Activated naive CD4-positive, alpha-beta T cell treated with Interleukin-2 at 50 U/mL for 16 hours (primary cell): ENCODE measurements around the gene FXR2.

Experiments
- DNase-seq: peaks from one replicate; pipeline ENCODE4 v3.0.0-alpha.2; 2020

The FXR2 gene

DNA sequence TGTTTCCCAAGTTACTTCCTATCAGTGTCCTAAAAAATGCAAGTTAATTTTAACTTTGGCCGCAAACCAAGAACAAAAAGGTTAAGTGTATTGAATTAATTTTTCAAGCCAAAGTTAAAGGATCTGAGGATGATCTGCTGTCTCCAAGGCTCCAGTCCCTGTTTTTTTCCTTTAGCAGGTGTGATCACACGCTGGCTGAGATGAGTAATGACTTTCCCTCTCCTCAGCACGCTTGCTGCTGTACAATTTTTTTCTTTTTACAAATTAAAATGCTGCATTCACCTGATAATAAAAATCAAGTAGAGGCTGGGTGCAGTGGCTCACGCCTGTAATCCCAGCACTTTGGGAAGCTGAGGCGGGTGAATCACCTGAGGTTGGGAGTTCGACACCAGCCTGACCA, 69.8 kb downstream of the FXR2 start:
- no peak for DNase-seq
